Lower leg skin (tissue), 4 donors: Measurements from ENCODE around the gene PLA2G4F. TPM values are rescaled to one million over a fixed set of nuclear protein-coding genes. Genes with fewer than 3 reads are reported as not detected.

ENCODE experiments used
- DNase-seq, 2 donors: peaks; one replicate each; pipeline ENCODE4 v3.0.0-alpha.2; 2019; ENCODE audit warnings: low spot score in 2 of 2
- H3K4me3 ChIP-seq: fragments of 200-600 bp; sonication (generic); 2 replicates; pipeline ENCODE4 v1.5.1; 2017; ENCODE audit warnings: mild to moderate bottlenecking, low read depth; ENCODE audit not compliant: poor library complexity, severe bottlenecking
- CTCF ChIP-seq, 3 donors: fragments of 450-650 bp; IDR thresholded peaks; one replicate each; pipeline ENCODE4 v1.5.1; 2016; ENCODE audit warnings: antibody characterized with exemption in 3 of 3, mild to moderate bottlenecking in 3 of 3, moderate library complexity in 2 of 3
- POLR2A ChIP-seq, 2 donors: fragments of 450-650 bp; IDR thresholded peaks; one replicate each; pipeline ENCODE4 v1.6.1; 2016 to 2017; ENCODE audit warnings: antibody characterized with exemption in 2 of 2, mild to moderate bottlenecking in 1 of 2, moderate library complexity in 1 of 2
- WGBS, 2 donors: methylation state at CpG; one replicate each; pipeline ENCODE4 v1.1.5; 2018; 5-methylcytosine and 5-hydroxymethylcytosine counted together
- intact Hi-C: fragments of 100-400 bp; cut with DNase I; formaldehyde crosslinking; loops from one replicate; pipeline ENCODE4 v1.15.0; 2023; ENCODE audit warnings: low total_unique reads
- total RNA-seq, 4 donors: library from RNA; depleted of rRNA; stranded (reverse); fragments of >200 nt; gene quantifications; one replicate each; pipeline ENCODE4 v1.1.0, GENCODE V29; 2016

Gene PLA2G4F
- total RNA-seq, 4 donors from 2014 or later, result 117 to 176 (median 170) TPM

- TF ChIP-seq POLR2A (IDR thresholded peaks at IDR 0.05) (no peak), CTCF (IDR thresholded peaks at IDR 0.05) (no peak)
- 76 to 83% methylated on average over 5 of the region's 5 CpGs for WGBS, 2 donors
- intact Hi-C loops, result no loop called here
- no peak for DNase-seq
- no peak overlapping the region for H3K4me3 ChIP-seq
These were observed 27.9 kb upstream of the PLA2G4F start for GRCh38 chr15:42184296-42184695.

- H3K4me3 ChIP-seq, result no peak overlapping the region
- no peak for DNase-seq
- 85 to 86% methylated on average over 6 of the region's 6 CpGs for WGBS, 2 donors
- TF ChIP-seq CTCF (IDR thresholded peaks at IDR 0.05) (no peak), POLR2A (IDR thresholded peaks at IDR 0.05) (no peak)
- intact Hi-C loops, result no loop called here
These were observed 26.5 kb upstream of the PLA2G4F start for GRCh38 chr15:42182961-42183360.

DNA sequence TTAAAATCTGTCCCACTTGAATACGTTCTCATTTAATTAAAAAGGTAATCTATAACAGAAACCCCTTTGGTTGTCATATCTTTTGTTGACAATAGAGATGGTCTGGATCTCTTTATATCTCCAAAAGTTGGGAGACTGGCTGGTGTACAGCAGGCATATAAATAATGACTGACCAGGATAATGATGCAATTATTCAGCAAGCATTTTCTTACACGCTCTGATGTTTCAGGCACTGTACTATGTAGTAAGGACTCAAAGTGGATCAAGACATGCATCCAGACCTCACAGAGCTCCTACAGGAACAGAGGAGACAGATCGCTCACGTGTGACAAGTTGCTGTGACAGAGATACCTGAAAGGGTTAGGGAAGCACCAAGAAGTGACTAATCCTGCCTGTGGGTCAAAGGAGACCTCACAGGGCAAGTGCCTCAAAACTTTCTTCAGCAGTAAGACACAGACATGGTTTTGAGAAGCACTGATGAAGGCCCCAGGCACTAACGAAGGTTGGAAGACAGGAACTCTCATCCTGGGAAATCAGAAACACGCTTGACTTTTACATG lies 26.0 kb upstream of the PLA2G4F start:
- 86 to 91% methylated on average over 6 of the region's 6 CpGs for WGBS, 2 donors
- no peak overlapping the region for H3K4me3 ChIP-seq
- intact Hi-C loops, result no loop called here
- no peak for DNase-seq
- no peak for TF ChIP-seq CTCF (IDR thresholded peaks at IDR 0.05)
- no peak for TF ChIP-seq POLR2A (IDR thresholded peaks at IDR 0.05)

DNA sequence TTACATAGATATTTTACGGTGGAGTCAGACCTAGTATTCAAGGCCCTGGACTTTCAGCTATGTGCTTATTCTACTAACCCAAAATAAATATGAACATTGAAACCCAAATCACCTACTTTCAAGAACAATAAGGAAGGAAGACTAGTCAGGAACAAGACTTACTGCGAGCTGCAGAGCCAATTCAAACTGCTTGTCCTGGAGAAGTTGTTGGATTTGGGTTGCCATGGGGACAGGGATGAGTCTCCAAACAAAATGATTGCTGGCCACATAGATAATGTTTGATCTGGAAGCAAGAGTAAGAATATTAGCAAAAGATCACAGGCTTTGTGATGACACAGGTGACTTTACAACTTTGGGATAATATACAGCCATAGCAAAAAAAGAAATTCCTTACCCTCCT lies 21.6 kb upstream of the PLA2G4F start:
- 82 to 85% methylated on average over 2 of the region's 2 CpGs for WGBS, 2 donors
- H3K4me3 ChIP-seq, result no peak overlapping the region
- intact Hi-C loops, result no loop called here
- TF ChIP-seq POLR2A (IDR thresholded peaks at IDR 0.05) (no peak), CTCF (IDR thresholded peaks at IDR 0.05) (no peak)
- no peak for DNase-seq

GRCh38 chr15:42175671-42176070 lies 19.2 kb upstream of the PLA2G4F start:
- H3K4me3 ChIP-seq, result no peak overlapping the region
- intact Hi-C loops, result no loop called here
- TF ChIP-seq CTCF (IDR thresholded peaks at IDR 0.05), result no peak
- WGBS, 2 donors, result 80 to 83% methylated on average over 5 of the region's 5 CpGs
- DNase-seq, result no peak

- intact Hi-C loops, result no loop called here
- H3K4me3 ChIP-seq, result no peak overlapping the region
- TF ChIP-seq CTCF (IDR thresholded peaks at IDR 0.05) (no peak), POLR2A (IDR thresholded peaks at IDR 0.05) (no peak)
- DNase-seq, result no peak
- 85 to 86% methylated on average over 5 of the region's 5 CpGs for WGBS, 2 donors
These were observed 16.0 kb upstream of the PLA2G4F start for GRCh38 chr15:42172475-42172874.
